Hepatocyte (in vitro differentiated cells): ENCODE data around the gene CPB2. TPM values are rescaled to one million over a fixed set of nuclear protein-coding genes. Genes with fewer than 3 reads are reported as not detected.

Source experiments
- DNase-seq: peaks from one replicate; pipeline ENCODE4 v3.0.0-alpha.2; 2016; ENCODE audit warnings: low spot score
- H2AFZ ChIP-seq: fragments of 200-600 bp; sonication (generic); 2 replicates; pipeline ENCODE4 v1.6.0; 2016; ENCODE audit warnings: antibody characterized with exemption, mild to moderate bottlenecking
- H3K27ac ChIP-seq: fragments of 200-600 bp; sonication (generic); 2 replicates; pipeline ENCODE4 v1.5.1; 2016; ENCODE audit warnings: mild to moderate bottlenecking
- H3K27me3 ChIP-seq: fragments of 200-600 bp; sonication (generic); 2 replicates; pipeline ENCODE4 v1.6.1; 2016
- H3K36me3 ChIP-seq: fragments of 200-600 bp; sonication (generic); replicated peaks from 2 replicates; pipeline ENCODE4 v1.5.1; 2016; ENCODE audit warnings: low read depth; ENCODE audit not compliant: insufficient read depth
- H3K4me1 ChIP-seq: fragments of 200-600 bp; sonication (generic); 2 replicates; pipeline ENCODE4 v1.5.1; 2016; ENCODE audit warnings: mild to moderate bottlenecking, moderate library complexity; ENCODE audit not compliant: insufficient read depth
- H3K4me2 ChIP-seq: fragments of 200-600 bp; sonication (generic); 2 replicates; pipeline ENCODE4 v1.6.0; 2016
- H3K4me3 ChIP-seq: fragments of 200-600 bp; sonication (generic); 2 replicates; pipeline ENCODE4 v1.5.1; 2016; ENCODE audit warnings: mild to moderate bottlenecking
- H3K79me2 ChIP-seq: fragments of 200-600 bp; sonication (generic); 2 replicates; pipeline ENCODE4 v1.6.0; 2017; ENCODE audit warnings: mild to moderate bottlenecking
- H3K9me2 ChIP-seq: fragments of 200-600 bp; sonication (generic); replicated peaks from 2 replicates; pipeline ENCODE4 v1.6.0; 2017; ENCODE audit warnings: mild to moderate bottlenecking; ENCODE audit not compliant: insufficient read depth
- H3K9me3 ChIP-seq: fragments of 200-600 bp; sonication (generic); 2 replicates; pipeline ENCODE4 v1.5.1; 2016; ENCODE audit warnings: low read depth, mild to moderate bottlenecking
- H4K20me1 ChIP-seq: fragments of 200-600 bp; sonication (generic); 2 replicates; pipeline ENCODE4 v1.6.0; 2016; ENCODE audit warnings: mild to moderate bottlenecking; ENCODE audit not compliant: insufficient read depth, poor library complexity, severe bottlenecking
- EZH2 ChIP-seq: fragments of 200-600 bp; sonication (generic); IDR thresholded peaks from 2 replicates; pipeline ENCODE4 v1.6.1; 2016; ENCODE audit warnings: antibody characterized with exemption, mild to moderate bottlenecking, borderline replicate concordance
- EZH2phosphoT487 ChIP-seq: fragments of 200-600 bp; sonication (generic); IDR thresholded peaks from one replicate; pipeline ENCODE4 v1.6.1; 2018; ENCODE audit warnings: antibody characterized with exemption, mild to moderate bottlenecking, low read depth, moderate library complexity; ENCODE audit not compliant: unreplicated experiment, severe bottlenecking
- WGBS: methylation state at CpG from one replicate; pipeline ENCODE4 v1.1.6; 2016; ENCODE audit warnings: low lambda C conversion rate; ENCODE audit errors: missing lambda C conversion rate; 5-methylcytosine and 5-hydroxymethylcytosine counted together
- polyA plus RNA-seq: library from polyadenylated mRNA; unstranded; fragments of >200 nt; fragmentation: Nextera tagmentation; extraction: Ambion mirVana; gene quantifications from 2 replicates; pipeline ENCODE4 v1.2.1, GENCODE V29; 2016
- total RNA-seq: library from RNA; depleted of rRNA; stranded (reverse); fragments of >200 nt; gene quantifications from 2 replicates; pipeline ENCODE4 v1.2.3, GENCODE V29; 2014
- TF ChIP-seq, protein P1 (sequence below): fragments of 200-600 bp; sonication (generic); IDR thresholded peaks from 2 replicates; pipeline ENCODE4 v1.5.1; 2016; ENCODE audit warnings: antibody characterized with exemption, mild to moderate bottlenecking; ENCODE audit not compliant: poor library complexity

CPB2 gene
- total and polyA plus RNA-seq, 2 experiments from 2014 or later = 43.3 to 54.6 TPM

DNA sequence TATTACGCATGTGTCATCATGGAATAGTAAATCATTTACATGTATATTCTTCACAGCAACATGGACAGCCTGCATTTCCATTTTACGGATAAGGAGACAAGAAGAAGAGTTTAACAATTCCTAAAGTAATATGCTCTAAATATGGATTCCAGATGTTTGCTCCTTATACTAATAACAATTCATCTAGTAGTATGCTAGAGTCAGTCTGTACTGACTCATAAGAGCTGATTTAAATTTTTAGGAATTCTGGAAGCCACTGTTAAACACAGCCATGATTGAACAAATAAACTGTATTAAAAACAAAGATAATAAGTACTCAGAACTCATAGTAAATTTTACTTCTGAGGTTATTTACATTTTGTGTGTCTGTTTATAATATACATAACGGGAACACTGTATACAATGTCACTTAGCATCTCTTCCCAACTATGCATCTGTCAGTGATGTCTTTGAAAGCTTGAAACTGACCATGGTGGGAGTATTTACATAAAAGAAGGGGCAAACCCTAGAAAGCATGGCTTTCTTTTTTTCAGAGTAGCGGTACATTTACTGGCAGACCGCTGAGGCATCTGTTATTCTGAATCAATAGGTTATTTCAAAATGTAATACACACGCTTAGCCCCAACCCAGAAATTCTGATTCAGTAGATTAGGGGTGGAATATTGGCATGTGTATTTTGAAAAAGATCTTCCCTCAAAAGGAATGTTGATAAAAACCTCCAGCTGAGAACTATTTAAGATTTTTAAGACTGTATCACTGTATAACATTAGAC is 65.2 kb downstream of the CPB2 start:
- no peak for TF ChIP-seq EZH2
- no peaks in the 10 kb centered on the region for H3K4me1 ChIP-seq
- no peaks in the 10 kb centered on the region for H3K9me2 ChIP-seq
- no peaks in the 10 kb centered on the region for H3K36me3 ChIP-seq
- H4K20me1 ChIP-seq = peaks cover 7% of the 10 kb centered on the region
- DNase-seq = no peak
- no peak overlapping the region for H2AFZ ChIP-seq
- H3K79me2 ChIP-seq = peaks cover 30% of the 10 kb centered on the region
- H3K27me3 ChIP-seq = no peaks in the 10 kb centered on the region
- H3K4me3 ChIP-seq = no peak overlapping the region
- no peaks in the 10 kb centered on the region for H3K9me3 ChIP-seq
- no peak overlapping the region for H3K27ac ChIP-seq
- H3K4me2 ChIP-seq = no peak overlapping the region
- 85% methylated on average over 6 of the region's 6 CpGs for whole genome bisulfite sequencing

DNA sequence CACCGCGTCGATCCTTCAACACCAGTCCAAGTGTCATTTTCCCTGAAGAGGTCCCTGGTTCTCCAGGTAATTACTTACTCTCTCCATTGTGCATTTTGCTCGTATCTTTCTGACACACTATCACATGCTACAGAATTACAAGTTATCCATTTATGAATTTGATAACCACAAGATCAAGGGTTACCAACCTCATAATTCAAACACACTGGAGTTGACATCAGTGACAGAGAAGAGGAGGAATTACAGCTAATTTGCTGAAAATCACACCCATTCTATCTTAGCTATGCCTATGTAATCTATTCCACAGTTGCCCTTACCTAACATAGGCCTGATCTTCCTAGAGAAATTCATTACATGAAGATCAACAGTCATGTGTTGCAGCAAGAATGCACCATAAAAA is 66.5 kb downstream of the CPB2 start:
- no peak overlapping the region for H3K27ac ChIP-seq
- H3K36me3 ChIP-seq = no peaks in the 10 kb centered on the region
- DNase-seq = no peak
- H3K79me2 ChIP-seq = peaks cover 27% of the 10 kb centered on the region
- H2AFZ ChIP-seq = no peak overlapping the region
- no peak for TF ChIP-seq EZH2
- no peak for TF ChIP-seq EZH2phosphoT487
- TF ChIP-seq, protein P1, sequence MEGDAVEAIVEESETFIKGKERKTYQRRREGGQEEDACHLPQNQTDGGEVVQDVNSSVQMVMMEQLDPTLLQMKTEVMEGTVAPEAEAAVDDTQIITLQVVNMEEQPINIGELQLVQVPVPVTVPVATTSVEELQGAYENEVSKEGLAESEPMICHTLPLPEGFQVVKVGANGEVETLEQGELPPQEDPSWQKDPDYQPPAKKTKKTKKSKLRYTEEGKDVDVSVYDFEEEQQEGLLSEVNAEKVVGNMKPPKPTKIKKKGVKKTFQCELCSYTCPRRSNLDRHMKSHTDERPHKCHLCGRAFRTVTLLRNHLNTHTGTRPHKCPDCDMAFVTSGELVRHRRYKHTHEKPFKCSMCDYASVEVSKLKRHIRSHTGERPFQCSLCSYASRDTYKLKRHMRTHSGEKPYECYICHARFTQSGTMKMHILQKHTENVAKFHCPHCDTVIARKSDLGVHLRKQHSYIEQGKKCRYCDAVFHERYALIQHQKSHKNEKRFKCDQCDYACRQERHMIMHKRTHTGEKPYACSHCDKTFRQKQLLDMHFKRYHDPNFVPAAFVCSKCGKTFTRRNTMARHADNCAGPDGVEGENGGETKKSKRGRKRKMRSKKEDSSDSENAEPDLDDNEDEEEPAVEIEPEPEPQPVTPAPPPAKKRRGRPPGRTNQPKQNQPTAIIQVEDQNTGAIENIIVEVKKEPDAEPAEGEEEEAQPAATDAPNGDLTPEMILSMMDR = no peak
- no peaks in the 10 kb centered on the region for H3K9me2 ChIP-seq
- no peak overlapping the region for H3K4me2 ChIP-seq
- H3K9me3 ChIP-seq = no peaks in the 10 kb centered on the region
- no peaks in the 10 kb centered on the region for H3K4me1 ChIP-seq
- 86% methylated on average over 4 of the region's 4 CpGs for WGBS
- H4K20me1 ChIP-seq = no peaks in the 10 kb centered on the region
- no peak overlapping the region for H3K4me3 ChIP-seq
- no peaks in the 10 kb centered on the region for H3K27me3 ChIP-seq

DNA sequence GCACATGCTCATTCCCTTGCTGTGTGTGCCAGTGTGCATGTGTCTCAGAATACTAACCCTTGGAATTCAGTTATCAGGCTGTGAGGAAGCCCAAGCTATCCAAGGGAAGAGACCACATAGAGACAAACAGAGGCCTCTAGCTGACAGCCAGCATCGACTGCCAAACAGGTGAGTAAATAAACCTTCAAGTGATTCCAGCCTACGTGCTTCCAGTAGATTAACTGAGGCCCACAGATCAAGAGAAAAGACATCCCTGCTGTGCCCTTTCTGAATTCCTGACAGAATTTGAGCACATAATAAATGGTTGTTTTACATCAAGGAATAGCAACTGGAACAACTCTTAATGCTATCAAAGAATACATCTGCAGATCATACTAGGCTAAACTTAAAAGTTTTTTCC is 69.8 kb downstream of the CPB2 start:
- Histone ChIP-seq H3K9me2 (no peaks in the 10 kb centered on the region), H3K9me3 (peaks cover 7% of the 10 kb centered on the region), H4K20me1 (no peaks in the 10 kb centered on the region), H3K4me2 (no peak overlapping the region), H3K27me3 (no peaks in the 10 kb centered on the region), H3K36me3 (no peaks in the 10 kb centered on the region), H2AFZ (no peak overlapping the region), H3K79me2 (peaks cover 41% of the 10 kb centered on the region), H3K4me1 (no peaks in the 10 kb centered on the region), H3K27ac (no peak overlapping the region), H3K4me3 (no peak overlapping the region)
- WGBS = 63% methylated on average over 2 of the region's 2 CpGs
- TF ChIP-seq EZH2 (no peak), EZH2phosphoT487 (no peak)
- TF ChIP-seq, protein P1 = no peak
- DNase-seq = no peak

DNA sequence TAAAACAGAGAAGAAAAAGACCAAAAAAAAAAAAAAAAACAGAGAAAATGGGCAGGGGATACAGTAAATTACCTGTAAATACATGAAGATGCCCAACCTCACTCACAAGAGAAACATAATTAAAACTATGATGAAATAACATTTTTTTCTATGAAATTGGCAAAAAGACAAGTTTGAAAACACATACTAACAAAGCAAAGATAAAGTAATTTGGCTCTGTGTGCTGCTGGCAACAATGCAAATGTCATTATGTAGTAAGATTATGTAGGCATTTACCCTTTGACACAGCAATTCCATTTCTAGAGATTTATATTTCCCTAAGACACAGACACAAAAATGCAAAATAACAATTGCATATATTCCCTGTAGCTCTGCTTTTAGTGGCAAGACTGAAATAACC is 72.5 kb downstream of the CPB2 start:
- H3K4me3 ChIP-seq = no peak overlapping the region
- peaks cover 7% of the 10 kb centered on the region for H3K9me3 ChIP-seq
- no peaks in the 10 kb centered on the region for H3K36me3 ChIP-seq
- peaks cover 62% of the 10 kb centered on the region for H3K79me2 ChIP-seq
- H3K27ac ChIP-seq = no peak overlapping the region
- TF ChIP-seq EZH2phosphoT487 = no peak
- TF ChIP-seq, protein P1 = no peak
- TF ChIP-seq EZH2 = no peak
- H4K20me1 ChIP-seq = no peaks in the 10 kb centered on the region
- no peaks in the 10 kb centered on the region for H3K27me3 ChIP-seq
- no peak overlapping the region for H3K4me2 ChIP-seq
- H3K9me2 ChIP-seq = no peaks in the 10 kb centered on the region
- no peak overlapping the region for H2AFZ ChIP-seq
- DNase-seq = no peak
- no peaks in the 10 kb centered on the region for H3K4me1 ChIP-seq
